ENCODE measurements around the gene SAMMSON.

SAMMSON gene

DNA sequence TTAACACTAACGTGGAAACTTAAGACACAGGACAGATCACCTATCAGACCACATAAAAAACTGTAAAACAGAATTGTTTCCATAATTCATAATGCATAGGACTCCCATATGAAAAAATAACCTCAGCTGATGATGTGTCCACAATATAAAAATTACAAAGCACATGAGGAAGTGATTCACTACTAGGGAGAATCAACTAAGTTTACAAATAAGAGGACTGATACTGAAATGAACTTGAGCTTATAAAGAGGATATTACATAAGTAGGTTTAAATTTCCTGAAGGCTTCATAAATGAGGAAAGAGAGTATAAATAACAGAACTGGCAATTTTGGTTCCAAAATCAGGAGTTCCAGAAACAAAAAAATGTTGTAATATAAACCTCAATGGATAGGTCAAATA is 111.9 kb downstream of the SAMMSON start (continued):
- TF ChIP-seq ZFP3 (tag by site-specific recombination; IDR thresholded peaks at IDR 0.05; ENCODE audit: low read depth) (no peak), ZNF24 (tag by site-specific recombination; IDR thresholded peaks at IDR 0.05) (no peak), REPIN1 (tag by site-specific recombination; IDR thresholded peaks at IDR 0.05; ENCODE audit: low read depth) (no peak), YY1 (tag by site-specific recombination; IDR thresholded peaks at IDR 0.05) (no peak), ZNF214 (tag by site-specific recombination; IDR thresholded peaks at IDR 0.05; ENCODE audit: borderline replicate concordance) (no peak), ZNF398 (tag by site-specific recombination; IDR thresholded peaks at IDR 0.05) (no peak), HOXD13 (CRISPR knock-in tag; IDR thresholded peaks at IDR 0.05; ENCODE audit: borderline replicate concordance) (no peak)

DNA sequence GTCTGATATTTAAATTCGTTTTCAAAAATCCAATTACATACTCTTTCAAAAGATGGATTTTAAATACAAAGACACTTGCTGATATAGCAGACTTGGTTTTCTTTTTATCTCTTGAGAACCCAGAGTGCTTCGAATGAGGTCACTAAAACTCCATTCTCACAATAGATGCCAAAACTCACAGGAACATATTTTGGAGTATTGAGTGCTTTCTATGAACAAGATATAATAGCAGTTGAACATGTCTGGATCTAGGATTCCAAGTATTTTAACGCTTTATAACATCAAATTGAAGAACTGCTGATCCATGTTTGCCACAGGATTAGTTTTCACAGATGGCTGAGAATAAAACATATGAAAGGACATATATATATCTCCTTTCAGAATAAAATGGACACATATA is 113.2 kb downstream of the SAMMSON start:
- TF ChIP-seq ZNF19 (tag by site-specific recombination; IDR thresholded peaks at IDR 0.05; ENCODE audit: low read depth) = no peak
- TF ChIP-seq ZNF561 (tag by site-specific recombination; IDR thresholded peaks at IDR 0.05; ENCODE audit: borderline replicate concordance) = no peak
- TF ChIP-seq ZBTB10 (tag by site-specific recombination; IDR thresholded peaks at IDR 0.05) = no peak
- no peak for TF ChIP-seq ZNF311 (tag by site-specific recombination; IDR thresholded peaks at IDR 0.05; ENCODE audit: borderline replicate concordance)
- TF ChIP-seq ZNF664 (tag by site-specific recombination; IDR thresholded peaks at IDR 0.05) = no peak
- TF ChIP-seq FEZF1 (tag by site-specific recombination; IDR thresholded peaks at IDR 0.05) = no peak
- no peak for TF ChIP-seq ZNF416 (tag by site-specific recombination; IDR thresholded peaks at IDR 0.05)
- no peak for TF ChIP-seq ZNF366 (tag by site-specific recombination; conservative IDR thresholded peaks at IDR 0.05)
- H3K9me3 ChIP-seq (ENCODE audit: control insufficient read depth, insufficient read depth, low read depth, low read length) = no peaks in the 10 kb centered on the region; the same call in 1 of the 2 replicates
- CTCF ChIA-PET = interaction anchor here (1.0 kb wide), 1 partner anchor 47 kb away, joined by 4 read pairs; no protein-coding TSS in a partner anchor
- POLR2A ChIA-PET = no interaction called here
- no peak overlapping the region for H3K4me3 ChIP-seq (ENCODE audit: low read depth, low read length)
- H3K36me3 ChIP-seq (ENCODE audit: control insufficient read depth in 2 of 2, insufficient read depth in 1 of 2, low read length in 2 of 2) = no peaks in the 10 kb centered on the region
- no peak overlapping the region for H3K27ac ChIP-seq (ENCODE audit: extremely low read depth, low read depth, low read length)
- no peaks in the 10 kb centered on the region for H3K4me1 ChIP-seq (ENCODE audit: control insufficient read depth, insufficient read depth, low read length)

DNA sequence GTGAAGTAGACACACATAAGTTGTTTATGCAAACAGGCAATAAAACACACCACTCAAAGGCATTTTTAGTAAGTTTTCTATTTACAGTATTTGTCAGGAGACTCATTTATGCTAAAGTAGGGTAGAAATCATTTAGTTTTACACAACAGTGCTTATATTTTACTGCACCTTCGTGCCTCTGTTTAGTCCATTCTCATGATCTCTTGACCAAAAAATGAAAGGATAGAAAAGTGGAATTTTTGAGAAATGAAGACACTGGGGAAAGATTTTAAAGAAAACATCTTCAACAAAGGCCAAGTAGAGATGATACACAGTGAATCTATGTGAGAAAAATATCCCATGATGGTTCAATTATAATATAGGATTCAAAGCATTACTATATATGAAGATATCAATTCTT is 114.9 kb downstream of the SAMMSON start:
- TF ChIP-seq ZNF19 (tag by site-specific recombination; IDR thresholded peaks at IDR 0.05; ENCODE audit: low read depth) = no peak
- TF ChIP-seq ZFP37 (tag by site-specific recombination; IDR thresholded peaks at IDR 0.05) = no peak
- no peak for TF ChIP-seq ZNF2 (tag by site-specific recombination; IDR thresholded peaks at IDR 0.05)
- H3K4me1 ChIP-seq (ENCODE audit: control insufficient read depth, insufficient read depth, low read length) = no peaks in the 10 kb centered on the region
- no peaks in the 10 kb centered on the region for H3K36me3 ChIP-seq (ENCODE audit: control insufficient read depth in 2 of 2, insufficient read depth in 1 of 2, low read length in 2 of 2)
- no peak overlapping the region for H3K4me3 ChIP-seq (ENCODE audit: low read depth, low read length)
- POLR2A ChIA-PET = interaction anchor here (0.6 kb wide), 1 partner anchor 918 kb away, joined by 3 read pairs; no protein-coding TSS in a partner anchor
- H3K27ac ChIP-seq (ENCODE audit: extremely low read depth, low read depth, low read length) = no peak overlapping the region
- no peaks in the 10 kb centered on the region; the same call in 1 of the 2 replicates for H3K9me3 ChIP-seq (ENCODE audit: control insufficient read depth, insufficient read depth, low read depth, low read length)
- CTCF ChIA-PET = no interaction called here

DNA sequence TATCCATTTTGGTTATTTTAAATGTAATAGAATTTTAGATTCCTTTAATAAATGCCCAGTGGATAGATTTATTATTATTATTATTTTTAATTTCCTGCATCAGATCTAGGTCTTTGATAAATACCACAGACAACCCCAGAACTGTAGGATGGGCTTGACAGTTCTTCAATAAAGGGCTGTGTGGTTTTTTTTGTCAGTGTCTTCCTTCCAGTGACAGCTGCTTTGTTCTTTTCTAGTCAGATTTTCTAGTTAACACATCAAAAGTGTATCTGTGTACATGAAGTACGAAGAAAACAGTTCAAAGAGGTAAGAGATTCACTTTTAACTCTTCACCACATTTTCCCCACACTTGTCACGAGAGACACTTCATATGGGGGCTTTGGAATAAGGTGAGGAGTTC is 120.3 kb downstream of the SAMMSON start:
- Histone ChIP-seq H3K9me3 (ENCODE audit: control insufficient read depth, insufficient read depth, low read depth, low read length) (no peaks in the 10 kb centered on the region), H3K36me3 (ENCODE audit: control insufficient read depth in 2 of 2, insufficient read depth in 1 of 2, low read length in 2 of 2) (no peaks in the 10 kb centered on the region), H3K4me3 (ENCODE audit: low read depth, low read length) (no peak overlapping the region), H3K27ac (ENCODE audit: extremely low read depth, low read depth, low read length) (no peak overlapping the region), H3K4me1 (ENCODE audit: control insufficient read depth, insufficient read depth, low read length) (no peaks in the 10 kb centered on the region)
- POLR2A ChIA-PET = no interaction called here
- CTCF ChIA-PET = interaction anchor here (0.5 to 2.7 kb wide), 20 partner anchors 8 to 413 kb away, joined by 3 to 19 read pairs (median 4); no protein-coding TSS in a partner anchor
- TF ChIP-seq, protein P1, sequence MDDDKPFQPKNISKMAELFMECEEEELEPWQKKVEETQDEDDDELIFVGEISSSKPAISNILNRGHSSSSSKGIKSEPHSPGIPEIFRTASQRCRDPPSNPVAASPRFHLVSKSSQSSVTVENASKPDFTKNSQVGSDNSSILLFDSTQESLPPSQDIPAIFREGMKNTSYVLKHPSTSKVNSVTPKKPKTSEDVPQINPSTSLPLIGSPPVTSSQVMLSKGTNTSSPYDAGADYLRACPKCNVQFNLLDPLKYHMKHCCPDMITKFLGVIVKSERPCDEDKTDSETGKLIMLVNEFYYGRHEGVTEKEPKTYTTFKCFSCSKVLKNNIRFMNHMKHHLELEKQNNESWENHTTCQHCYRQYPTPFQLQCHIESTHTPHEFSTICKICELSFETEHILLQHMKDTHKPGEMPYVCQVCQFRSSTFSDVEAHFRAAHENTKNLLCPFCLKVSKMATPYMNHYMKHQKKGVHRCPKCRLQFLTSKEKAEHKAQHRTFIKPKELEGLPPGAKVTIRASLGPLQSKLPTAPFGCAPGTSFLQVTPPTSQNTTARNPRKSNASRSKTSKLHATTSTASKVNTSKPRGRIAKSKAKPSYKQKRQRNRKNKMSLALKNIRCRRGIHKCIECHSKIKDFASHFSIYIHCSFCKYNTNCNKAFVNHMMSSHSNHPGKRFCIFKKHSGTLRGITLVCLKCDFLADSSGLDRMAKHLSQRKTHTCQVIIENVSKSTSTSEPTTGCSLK (tag by site-specific recombination; IDR thresholded peaks at IDR 0.05) = no peak
- no peak for TF ChIP-seq ZNF585B (tag by site-specific recombination; IDR thresholded peaks at IDR 0.05)
- no peak for TF ChIP-seq ZNF571 (tag by site-specific recombination; IDR thresholded peaks at IDR 0.05)
- TF ChIP-seq ZNF521 (tag by site-specific recombination; IDR thresholded peaks at IDR 0.05) = no peak
- TF ChIP-seq HOXA7 (CRISPR knock-in tag; IDR thresholded peaks at IDR 0.05; ENCODE audit: borderline replicate concordance) = no peak
- no peak for TF ChIP-seq OVOL3 (tag by site-specific recombination; IDR thresholded peaks at IDR 0.05)
- no peak for TF ChIP-seq ZNF777 (tag by site-specific recombination; IDR thresholded peaks at IDR 0.05; ENCODE audit: borderline replicate concordance)
- TF ChIP-seq ZBTB7A (tag by site-specific recombination; IDR thresholded peaks at IDR 0.05; ENCODE audit: low read depth) = no peak
- no peak for TF ChIP-seq ZNF391 (tag by site-specific recombination; IDR thresholded peaks at IDR 0.05; ENCODE audit: borderline replicate concordance, low read depth)
